B cell (primary cell): Measurements from ENCODE around the gene RBM28. TPM values are rescaled to one million over a fixed set of nuclear protein-coding genes. Genes with fewer than 3 reads are reported as not detected.

Experiments
- ATAC-seq: fragments of 200-7000 bp; cut with Tn5 transposase; one replicate; pipeline ENCODE4 v1.10.0; 2021; ENCODE audit warnings: low read depth, mild to moderate bottlenecking, moderate number of reproducible peaks, moderate library complexity
- CTCF ChIA-PET: fragments of 350-600 bp; sonication (Branson Sonifier 250); formaldehyde crosslinking; loops from one replicate; lab custom pipeline; 2021; ENCODE audit warnings: antibody characterized with exemption, inconsistent platforms; lab: Charles Lee
- POLR2A ChIA-PET: fragments of 350-600 bp; sonication (Branson Sonifier 250); formaldehyde crosslinking; loops from one replicate; lab custom pipeline; 2021; ENCODE audit warnings: antibody characterized with exemption; lab: Charles Lee
- DNase-seq: peaks from one replicate; pipeline ENCODE4 v3.0.0; 2013
- H2AFZ ChIP-seq: 2 replicates; pipeline ENCODE4 v1.6.1; 2012; ENCODE audit warnings: mild to moderate bottlenecking, low read depth, low read length; ENCODE audit not compliant: insufficient read depth, poor library complexity, severe bottlenecking
- H3K27ac ChIP-seq, 2 donors: 1 replicate in 1 of 2; 2 replicates in 1 of 2; pipeline ENCODE4 v1.5.1; 2012 to 2013; ENCODE audit warnings: low read length in 2 of 2, mild to moderate bottlenecking in 2 of 2, moderate library complexity in 1 of 2
- H3K27me3 ChIP-seq, 4 experiments: fragments of 200-600 bp in 1 of 4; sonication (generic) in 1 of 4; replicated peaks in 1 of 4; 1 replicate in 2 of 4; 2 replicates in 2 of 4; pipeline versions ENCODE4 v1.6.1 to v1.7.0; 2013 to 2016; ENCODE audit warnings: low read length in 3 of 4, mild to moderate bottlenecking in 2 of 4, mixed read lengths in 1 of 4, moderate library complexity in 1 of 4; ENCODE audit not compliant: insufficient read depth in 4 of 4, control insufficient read depth in 3 of 4; ENCODE audit errors: control extremely low read depth in 1 of 4
- H3K36me3 ChIP-seq, 2 experiments: replicated peaks in 1 of 2; 1 replicate in 1 of 2; 2 replicates in 1 of 2; pipeline versions ENCODE4 v1.6.1 to v1.7.1; 2013; ENCODE audit warnings: low read length in 1 of 2; ENCODE audit not compliant: insufficient read depth in 2 of 2, control insufficient read depth in 1 of 2; ENCODE audit errors: control extremely low read depth in 1 of 2, extremely low read depth in 1 of 2
- H3K4me1 ChIP-seq, 2 donors: fragments of 200-600 bp in 1 of 2; sonication (generic) in 1 of 2; 1 replicate in 1 of 2; 2 replicates in 1 of 2; pipeline versions ENCODE4 v1.5.1 to v1.6.1; 2013 to 2017; ENCODE audit warnings: low read length in 2 of 2; ENCODE audit not compliant: control insufficient read depth in 2 of 2, insufficient read depth in 2 of 2
- H3K4me2 ChIP-seq: replicated peaks from 2 replicates; pipeline ENCODE3; 2012; ENCODE audit warnings: mild to moderate bottlenecking, low read depth, low read length; ENCODE audit not compliant: poor library complexity, severe bottlenecking
- H3K4me3 ChIP-seq, 5 experiments: fragments of 200-600 bp in 1 of 5; sonication (generic) in 1 of 5; 1 replicate in 3 of 5; 2 replicates in 2 of 5; pipeline versions ENCODE4 v1.5.1 to v1.7.0; 2011 to 2016; ENCODE audit warnings: low read length in 4 of 5, mild to moderate bottlenecking in 4 of 5, low read depth in 2 of 5, control low read depth in 1 of 5, moderate library complexity in 1 of 5; ENCODE audit not compliant: insufficient read depth in 1 of 5; ENCODE audit errors: control extremely low read depth in 1 of 5, extremely low read depth in 1 of 5
- H3K79me2 ChIP-seq: fragments of 200-600 bp; sonication (generic); one replicate; pipeline ENCODE4 v1.6.0; 2016; ENCODE audit warnings: low read length; ENCODE audit not compliant: control insufficient read depth, insufficient read depth
- H3K9ac ChIP-seq: fragments of 200-600 bp; sonication (generic); 2 replicates; pipeline ENCODE4 v1.6.1; 2017; ENCODE audit warnings: mild to moderate bottlenecking, low read length, moderate library complexity
- H3K9me3 ChIP-seq, 3 donors: one replicate each; pipeline versions ENCODE4 v1.6.1 to v1.7.1; 2013; ENCODE audit warnings: low read length in 2 of 3; ENCODE audit not compliant: control insufficient read depth in 2 of 3, insufficient read depth in 1 of 3; ENCODE audit errors: control extremely low read depth in 1 of 3
- H4K20me1 ChIP-seq: 2 replicates; pipeline ENCODE4 v1.6.0; 2012; ENCODE audit warnings: mild to moderate bottlenecking, low read length; ENCODE audit not compliant: insufficient read depth, control insufficient read depth, poor library complexity, severe bottlenecking
- H3K27ac Mint-ChIP-seq: one replicate; pipeline ENCODE4 v1.8.0; 2021; ENCODE audit warnings: mixed read lengths
- H3K27me3 Mint-ChIP-seq: one replicate; pipeline ENCODE4 v1.8.0; 2021; ENCODE audit warnings: mixed read lengths
- H3K4me1 Mint-ChIP-seq: one replicate; pipeline ENCODE4 v1.8.0; 2021; ENCODE audit warnings: mixed read lengths
- H3K4me3 Mint-ChIP-seq: one replicate; pipeline ENCODE4 v1.8.0; 2021; ENCODE audit warnings: mixed read lengths
- H3K9me3 Mint-ChIP-seq: one replicate; pipeline ENCODE4 v1.8.0; 2022; ENCODE audit warnings: mixed read lengths; ENCODE audit not compliant: insufficient read depth
- CTCF ChIP-seq: fragments of 200-600 bp; IDR thresholded peaks from one replicate; pipeline ENCODE4 v1.8.0; 2022; ENCODE audit warnings: antibody characterized with exemption, mild to moderate bottlenecking
- EZH2 ChIP-seq: IDR thresholded peaks from 2 replicates; pipeline ENCODE4 v1.6.1; 2012; ENCODE audit warnings: borderline replicate concordance, low read depth, mild to moderate bottlenecking, moderate library complexity, low read length; ENCODE audit not compliant: insufficient read depth, poor library complexity, severe bottlenecking
- WGBS: methylation state at CpG from one replicate; pipeline ENCODE4 v1.1.5; 2013; ENCODE audit warnings: missing lambda C conversion rate; ENCODE audit not compliant: insufficient coverage; 5-methylcytosine and 5-hydroxymethylcytosine counted together
- intact Hi-C: fragments of 100-400 bp; cut with micrococcal nuclease; formaldehyde crosslinking; loops from one replicate; pipeline ENCODE4 v1.10.0; 2022
- polyA plus RNA-seq: library from polyadenylated mRNA; depleted of rRNA; stranded (reverse); fragments of >200 nt; gene quantifications from 2 replicates; pipeline ENCODE4 v1.2.3, GENCODE V29; 2012
- total RNA-seq, 2 donors: library from RNA; stranded (reverse); fragments of 120-200 nt in 1 of 2; gene quantifications; 1 replicate in 1 of 2; 2 replicates in 1 of 2; pipeline versions ENCODE4 v1.2.3 to v1.2.4, GENCODE V29; 2013 to 2022

RBM28 gene
- total and polyA plus RNA-seq, 2 donors (not counting 1 experiment from before 2014, with no cell fraction given): 10.7 to 46.2 TPM

DNA sequence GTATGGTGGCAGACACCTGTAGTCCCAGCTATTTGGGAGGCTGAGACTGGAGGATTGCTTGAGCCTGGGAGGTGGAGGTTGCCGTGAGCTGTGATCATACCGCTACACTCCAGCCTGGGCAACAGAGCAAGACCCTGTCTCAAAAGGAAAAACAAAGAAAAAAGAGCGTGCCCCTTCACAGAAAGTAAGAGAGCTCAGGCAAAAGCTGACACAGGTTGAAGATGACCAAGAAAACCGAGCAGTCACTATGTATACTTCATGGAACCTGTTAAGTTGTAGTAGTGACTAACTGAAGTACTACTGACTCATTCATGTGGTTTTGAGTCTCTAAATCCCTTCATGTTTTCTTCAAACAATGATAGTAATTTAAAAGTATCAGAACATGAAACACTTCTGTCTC, 19.0 kb upstream of the RBM28 start:
- peaks cover 17% of the 10 kb centered on the region for H3K4me1 Mint-ChIP-seq
- peak overlapping the region; percentile 79 for H3K4me3 Mint-ChIP-seq
- no peak for ATAC-seq
- 94% methylated on average over 2 of the region's 4 CpGs for WGBS
- Histone ChIP-seq H2AFZ (no peak overlapping the region), H3K4me3 (no peak overlapping the region), H3K4me2 (no peak overlapping the region), H3K36me3 (no peaks in the 10 kb centered on the region), H3K9me3 (peaks cover 0 to 3% (median 0%) of the 10 kb centered on the region in 3 donors), H3K79me2 (no peaks in the 10 kb centered on the region), H3K9ac (no peak overlapping the region), H3K27ac (no peak overlapping the region), H4K20me1 (no peaks in the 10 kb centered on the region), H3K27me3 (peaks cover 0 to 61% (median 32%) of the 10 kb centered on the region in 4 experiments), H3K4me1 (peaks cover 15 to 16% of the 10 kb centered on the region in 2 donors)
- ChIA-PET CTCF (interaction anchor here (0.8 kb wide), 1 partner anchor 14 kb away, joined by 3 read pairs; no protein-coding TSS in a partner anchor), POLR2A (no interaction called here)
- TF ChIP-seq CTCF (no peak), EZH2 (no peak)
- H3K9me3 Mint-ChIP-seq: no peaks in the 10 kb centered on the region
- no peak overlapping the region for H3K27ac Mint-ChIP-seq
- intact Hi-C loops: no loop called here
- H3K27me3 Mint-ChIP-seq: peaks cover 79% of the 10 kb centered on the region
- DNase-seq: no peak
